Adipocyte (in vitro differentiated cells): Measurements from ENCODE around the gene TENM4.

Source experiments
- DNase-seq: peaks from one replicate; pipeline ENCODE4 v3.0.0-alpha.2; 2015; ENCODE audit warnings: low read depth
- H3K27me3 ChIP-seq: replicated peaks from 2 replicates; pipeline ENCODE4 v1.7.0; 2013; ENCODE audit warnings: mild to moderate bottlenecking, low read length, moderate library complexity; ENCODE audit not compliant: control insufficient read depth, insufficient read depth
- H3K36me3 ChIP-seq: 2 replicates; pipeline ENCODE4 v1.7.0; 2013; ENCODE audit warnings: low read length, mild to moderate bottlenecking, moderate library complexity; ENCODE audit not compliant: control insufficient read depth, insufficient read depth, severe bottlenecking
- H3K4me1 ChIP-seq: 2 replicates; pipeline ENCODE4 v1.7.0; 2013; ENCODE audit warnings: mild to moderate bottlenecking, low read length, moderate library complexity; ENCODE audit not compliant: control insufficient read depth, insufficient read depth
- H3K4me3 ChIP-seq: 2 replicates; pipeline ENCODE4 v1.7.0; 2013; ENCODE audit warnings: mild to moderate bottlenecking, low read length, moderate library complexity
- H3K9ac ChIP-seq: 2 replicates; pipeline ENCODE4 v1.7.0; 2013; ENCODE audit warnings: mild to moderate bottlenecking, low read length, moderate library complexity
- H3K9me3 ChIP-seq: 2 replicates; pipeline ENCODE4 v1.7.0; 2013; ENCODE audit warnings: mild to moderate bottlenecking, low read length, moderate library complexity; ENCODE audit not compliant: control insufficient read depth

Gene TENM4

GRCh38 chr11:78812513-78813293 lies 628.1 kb downstream of the TENM4 start:
- no peaks in the 10 kb centered on the region for H3K9me3 ChIP-seq
- DNase-seq: no peak
- H3K4me1 ChIP-seq: no peaks in the 10 kb centered on the region
- no peak overlapping the region for H3K4me3 ChIP-seq
- H3K36me3 ChIP-seq: peaks cover 9% of the 10 kb centered on the region
- no peak overlapping the region for H3K9ac ChIP-seq
- H3K27me3 ChIP-seq: no peaks in the 10 kb centered on the region

GRCh38 chr11:78810559-78811009 lies 630.2 kb downstream of the TENM4 start:
- Histone ChIP-seq H3K36me3 (peaks cover 9% of the 10 kb centered on the region), H3K4me1 (peaks cover 11% of the 10 kb centered on the region), H3K27me3 (no peaks in the 10 kb centered on the region), H3K4me3 (no peak overlapping the region), H3K9ac (no peak overlapping the region), H3K9me3 (no peaks in the 10 kb centered on the region)
- no peak for DNase-seq

DNA sequence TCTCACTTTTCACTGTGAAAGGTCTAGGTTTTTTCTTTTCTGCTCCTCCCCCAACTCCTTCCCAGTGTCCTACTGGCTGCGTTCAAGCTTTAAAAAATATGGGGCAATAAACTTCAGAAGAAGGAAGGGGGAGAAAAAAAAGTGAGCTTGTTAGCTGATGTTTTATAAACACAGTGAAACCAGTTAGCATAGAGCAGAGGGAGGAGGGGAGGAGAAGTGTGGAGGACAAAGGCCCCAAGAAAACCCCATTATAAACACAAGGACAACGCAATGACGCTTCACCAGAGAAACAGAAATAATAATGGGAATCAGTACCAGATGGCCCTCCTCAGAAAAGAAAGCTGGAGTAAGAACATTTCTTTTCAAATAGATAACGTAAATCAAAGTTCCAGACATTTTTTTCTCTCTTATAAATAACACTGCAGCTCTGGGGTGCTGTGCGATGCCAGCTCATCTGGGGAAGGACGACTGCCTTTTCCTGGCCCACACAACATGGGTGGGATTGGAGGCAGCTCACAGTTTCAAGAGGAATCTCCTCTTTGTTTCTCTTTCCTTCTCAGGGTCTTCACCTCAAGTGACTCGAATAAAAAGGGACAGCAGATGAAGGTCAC lies 630.8 kb downstream of the TENM4 start:
- Histone ChIP-seq H3K36me3 (peaks cover 9% of the 10 kb centered on the region), H3K4me3 (no peak overlapping the region), H3K4me1 (peaks cover 11% of the 10 kb centered on the region), H3K9me3 (no peaks in the 10 kb centered on the region), H3K9ac (no peak overlapping the region), H3K27me3 (no peaks in the 10 kb centered on the region)
- DNase-seq: peak; percentile 30

- H3K9me3 ChIP-seq: no peaks in the 10 kb centered on the region
- no peak overlapping the region for H3K4me3 ChIP-seq
- DNase-seq: no peak
- H3K9ac ChIP-seq: no peak overlapping the region
- H3K27me3 ChIP-seq: no peaks in the 10 kb centered on the region
- peaks cover 13% of the 10 kb centered on the region for H3K36me3 ChIP-seq
- peaks cover 11% of the 10 kb centered on the region for H3K4me1 ChIP-seq
These were observed 631.9 kb downstream of the TENM4 start for GRCh38 chr11:78808923-78809322.

GRCh38 chr11:78807351-78807750 lies 633.5 kb downstream of the TENM4 start:
- no peak overlapping the region for H3K9ac ChIP-seq
- H3K9me3 ChIP-seq: no peaks in the 10 kb centered on the region
- H3K27me3 ChIP-seq: no peaks in the 10 kb centered on the region
- peaks cover 14% of the 10 kb centered on the region for H3K4me1 ChIP-seq
- DNase-seq: no peak
- H3K4me3 ChIP-seq: no peak overlapping the region
- peaks cover 11% of the 10 kb centered on the region for H3K36me3 ChIP-seq

DNA sequence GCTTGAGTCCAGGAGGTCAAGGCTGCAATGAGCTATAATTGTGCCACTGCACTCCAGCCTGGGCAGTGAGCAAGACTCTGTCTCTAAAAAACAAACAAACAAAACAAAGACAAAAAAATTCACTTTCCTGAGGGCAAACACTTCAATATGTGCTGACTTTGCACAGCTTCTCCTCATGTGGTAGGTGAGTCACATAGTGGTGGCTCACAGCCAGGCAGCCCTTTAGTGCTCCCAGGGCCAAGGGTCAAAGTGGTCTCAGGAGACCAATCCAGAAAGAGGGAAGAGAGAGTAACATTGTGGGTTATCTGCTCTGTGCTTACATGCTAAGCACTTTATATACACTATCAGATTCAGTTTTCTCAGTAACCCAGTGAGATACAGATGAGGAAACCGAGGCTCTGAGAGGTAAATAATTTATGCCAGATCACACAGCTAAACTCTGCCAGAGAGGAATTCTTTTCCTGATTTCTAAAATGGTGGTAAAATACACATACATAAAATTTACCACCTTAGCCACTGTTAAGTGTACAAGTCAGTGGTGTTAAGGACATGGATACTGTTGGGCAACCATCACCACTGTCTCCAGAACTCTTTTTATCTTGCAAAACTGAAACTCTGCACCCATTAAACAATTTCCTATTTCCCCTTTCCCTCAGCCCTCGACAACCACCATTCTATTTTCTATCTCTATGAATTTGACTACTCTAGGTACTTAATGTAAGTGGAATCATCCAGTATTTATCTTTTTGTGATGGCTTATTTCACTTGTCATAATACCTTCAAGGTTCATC lies 634.4 kb downstream of the TENM4 start:
- no peak for DNase-seq
- Histone ChIP-seq H3K27me3 (no peaks in the 10 kb centered on the region), H3K9ac (no peak overlapping the region), H3K4me3 (no peak overlapping the region), H3K36me3 (peaks cover 4% of the 10 kb centered on the region), H3K4me1 (peaks cover 24% of the 10 kb centered on the region), H3K9me3 (no peaks in the 10 kb centered on the region)

DNA sequence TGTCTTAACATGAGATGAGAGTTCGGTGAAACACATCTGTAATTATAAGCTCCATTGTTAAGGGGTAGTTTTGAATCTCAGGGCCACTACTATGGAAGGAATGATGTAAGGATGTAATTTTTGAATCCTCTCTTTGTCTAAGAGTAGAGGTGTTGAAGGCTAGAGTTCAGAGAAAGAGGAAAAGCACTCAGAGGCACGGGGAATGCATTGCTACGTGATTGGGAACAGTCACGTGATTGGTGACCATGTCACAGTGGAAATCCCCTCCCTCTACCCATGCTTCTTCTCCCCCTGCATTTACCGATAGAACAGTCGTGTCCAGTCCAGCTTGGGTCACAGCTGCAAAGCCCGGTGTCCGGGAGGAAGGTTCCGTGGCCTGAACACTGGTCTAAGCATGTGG lies 635.8 kb downstream of the TENM4 start:
- DNase-seq: no peak
- no peak overlapping the region for H3K9ac ChIP-seq
- no peaks in the 10 kb centered on the region for H3K9me3 ChIP-seq
- H3K4me3 ChIP-seq: no peak overlapping the region
- H3K4me1 ChIP-seq: peaks cover 37% of the 10 kb centered on the region
- H3K36me3 ChIP-seq: peaks cover 4% of the 10 kb centered on the region
- H3K27me3 ChIP-seq: no peaks in the 10 kb centered on the region

- Histone ChIP-seq H3K27me3 (no peaks in the 10 kb centered on the region), H3K4me3 (no peak overlapping the region), H3K9ac (no peak overlapping the region), H3K4me1 (peaks cover 47% of the 10 kb centered on the region), H3K36me3 (peaks cover 4% of the 10 kb centered on the region), H3K9me3 (no peaks in the 10 kb centered on the region)
- no peak for DNase-seq
These were observed 636.8 kb downstream of the TENM4 start for GRCh38 chr11:78803995-78804394.

- peak; percentile 61 for DNase-seq
- Histone ChIP-seq H3K36me3 (peaks cover 4% of the 10 kb centered on the region), H3K4me3 (peak overlapping the region; percentile 44), H3K9me3 (no peaks in the 10 kb centered on the region), H3K9ac (peak overlapping the region; percentile 65), H3K4me1 (peaks cover 55% of the 10 kb centered on the region), H3K27me3 (no peaks in the 10 kb centered on the region)
These were observed 638.6 kb downstream of the TENM4 start for GRCh38 chr11:78802058-78802761.

DNA sequence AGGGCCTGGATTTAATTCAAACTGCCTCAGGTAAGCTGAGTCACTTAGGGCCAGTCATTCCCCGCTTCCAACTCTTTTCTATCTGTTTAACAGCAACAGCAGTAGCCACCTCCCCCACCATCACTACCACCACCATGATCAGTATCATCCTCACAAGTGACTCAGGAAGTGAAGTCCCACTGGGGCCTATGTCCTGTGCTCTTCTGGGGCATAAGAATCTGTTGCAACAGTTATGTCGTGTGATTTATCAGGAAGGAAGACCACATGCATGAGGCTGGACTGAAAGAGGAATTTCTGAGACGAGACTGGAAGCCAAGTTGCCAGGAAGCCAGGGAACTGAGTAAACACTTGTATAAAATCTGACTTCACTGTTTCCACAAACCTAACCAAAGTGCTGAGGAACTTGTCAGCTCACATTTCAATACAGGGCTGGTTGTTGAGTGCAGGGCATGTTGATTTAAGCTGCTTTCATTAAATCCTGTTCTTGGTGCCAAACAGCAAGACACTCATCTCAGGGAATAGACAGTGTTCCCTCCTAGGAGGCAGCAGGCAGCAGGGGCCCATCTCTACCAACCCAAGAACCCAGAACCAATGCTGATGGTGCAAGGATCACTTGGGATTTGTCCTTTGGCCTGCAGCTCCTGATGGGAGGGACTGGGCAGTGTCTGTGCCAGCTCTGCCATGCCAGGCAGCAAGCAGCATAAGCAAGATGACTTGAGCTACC lies 639.5 kb downstream of the TENM4 start:
- H3K36me3 ChIP-seq: peaks cover 4% of the 10 kb centered on the region
- H3K9me3 ChIP-seq: no peaks in the 10 kb centered on the region
- H3K4me3 ChIP-seq: peak overlapping the region; percentile 44
- peak; percentile 96 for DNase-seq
- H3K27me3 ChIP-seq: no peaks in the 10 kb centered on the region
- H3K4me1 ChIP-seq: peaks cover 51% of the 10 kb centered on the region
- peak overlapping the region; percentile 65 for H3K9ac ChIP-seq
